ENCODE measurements around the gene GOLGA8S. TPM values are rescaled to one million over a fixed set of nuclear protein-coding genes. Genes with fewer than 3 reads are reported as not detected.
"Not testable (repeated sequence)": the region's sequence is repeated elsewhere in the genome, so short reads cannot be mapped to it uniquely, and the experiment has no call there.

Gene GOLGA8S
- total and polyA plus RNA-seq, 2 donors (not counting 1 experiment from before 2014, with no cell fraction given), result 0.04 TPM; not detected in 1

DNA sequence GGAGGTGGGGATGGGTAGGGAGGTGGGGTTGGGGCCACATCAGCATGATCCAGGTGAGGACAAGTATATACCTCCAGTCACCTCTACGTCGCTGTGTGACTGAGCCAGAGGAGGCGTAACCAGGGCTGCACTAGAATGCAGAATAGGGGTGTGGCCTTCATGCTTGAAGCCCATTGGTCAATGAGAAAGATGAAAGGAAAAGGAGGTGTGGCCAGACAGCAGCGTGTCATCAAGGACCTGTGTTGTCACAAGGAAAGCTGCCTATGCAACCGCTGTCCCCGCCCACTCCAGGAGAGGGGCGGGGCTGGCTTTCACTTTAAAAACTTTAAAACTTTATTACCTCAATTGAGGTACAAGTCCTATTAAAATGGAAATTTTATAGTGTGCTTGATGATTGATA, 20.5 kb upstream of the GOLGA8S start, which contains the start of gene GOLGA6L26:
Gene GOLGA6L26, minus strand, starts transcription at position 101 of the 400 bp plus-strand sequence. Its CDS starts 61 bp downstream, at position 40.
- H3K4me1 ChIP-seq (ENCODE audit: control insufficient read depth in 2 of 2, insufficient read depth in 2 of 2, low read length in 2 of 2); H3K4me2 ChIP-seq (replicated peaks; ENCODE audit: low read depth, low read length, poor library complexity, severe bottlenecking); DNase-seq; POLR2A ChIA-PET; H3K9ac ChIP-seq (ENCODE audit: low read length); H3K27ac Mint-ChIP-seq; H3K36me3 ChIP-seq (replicated peaks in 1 of 2; ENCODE audit: control extremely low read depth in 1 of 2, control insufficient read depth in 1 of 2, extremely low read depth in 1 of 2, insufficient read depth in 2 of 2, low read length in 1 of 2); CTCF ChIA-PET; intact Hi-C loops (cut with micrococcal nuclease); H3K27ac ChIP-seq (ENCODE audit: low read length in 2 of 2); ATAC-seq (ENCODE audit: low read depth); H3K4me1 Mint-ChIP-seq; H4K20me1 ChIP-seq (ENCODE audit: control insufficient read depth, insufficient read depth, low read length, poor library complexity, severe bottlenecking); H3K9me3 Mint-ChIP-seq (ENCODE audit: insufficient read depth); H3K79me2 ChIP-seq (ENCODE audit: control insufficient read depth, insufficient read depth, low read length); H3K4me3 Mint-ChIP-seq; H3K27me3 Mint-ChIP-seq; H3K27me3 ChIP-seq (replicated peaks in 1 of 4; ENCODE audit: control extremely low read depth in 1 of 4, control insufficient read depth in 3 of 4, insufficient read depth in 4 of 4, low read length in 3 of 4); H3K9me3 ChIP-seq (ENCODE audit: control extremely low read depth in 1 of 3, control insufficient read depth in 2 of 3, insufficient read depth in 1 of 3, low read length in 2 of 3); H2AFZ ChIP-seq (ENCODE audit: insufficient read depth, low read depth, low read length, poor library complexity, severe bottlenecking); H3K4me3 ChIP-seq (ENCODE audit: control extremely low read depth in 1 of 5, extremely low read depth in 1 of 5, insufficient read depth in 1 of 5, low read depth in 2 of 5, low read length in 4 of 5): not testable (repeated sequence)
- no CpG with 5 or more reads among the region's 7 CpGs for WGBS (ENCODE audit: insufficient coverage)

DNA sequence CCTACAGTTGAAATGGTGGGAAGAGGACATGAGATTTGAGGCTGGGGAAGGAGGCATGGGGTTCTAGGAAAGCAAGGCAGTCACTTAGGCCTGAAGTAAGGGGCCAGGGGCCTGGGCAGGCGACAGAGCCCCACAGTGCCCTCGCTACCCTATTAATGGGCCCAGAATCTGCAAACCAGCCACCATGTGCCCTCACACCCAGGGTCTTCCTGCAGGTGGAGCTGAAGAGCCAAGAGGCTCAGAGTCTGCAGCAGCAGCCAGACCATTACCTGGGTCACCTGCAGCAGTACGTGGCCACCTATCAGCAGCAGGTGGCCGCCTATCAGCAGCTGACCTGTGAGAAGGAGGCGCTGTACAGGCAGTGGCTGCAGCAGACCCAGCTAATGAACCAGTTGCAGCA, 8.1 kb downstream of the GOLGA8S start:
- H3K4me3 Mint-ChIP-seq; H3K27ac Mint-ChIP-seq; intact Hi-C loops (cut with micrococcal nuclease); H3K36me3 ChIP-seq (replicated peaks in 1 of 2; ENCODE audit: control extremely low read depth in 1 of 2, control insufficient read depth in 1 of 2, extremely low read depth in 1 of 2, insufficient read depth in 2 of 2, low read length in 1 of 2); H4K20me1 ChIP-seq (ENCODE audit: control insufficient read depth, insufficient read depth, low read length, poor library complexity, severe bottlenecking); CTCF ChIA-PET; H3K4me3 ChIP-seq (ENCODE audit: control extremely low read depth in 1 of 5, extremely low read depth in 1 of 5, insufficient read depth in 1 of 5, low read depth in 2 of 5, low read length in 4 of 5); DNase-seq; ATAC-seq (ENCODE audit: low read depth); H3K79me2 ChIP-seq (ENCODE audit: control insufficient read depth, insufficient read depth, low read length); H3K4me1 ChIP-seq (ENCODE audit: control insufficient read depth in 2 of 2, insufficient read depth in 2 of 2, low read length in 2 of 2); H3K27ac ChIP-seq (ENCODE audit: low read length in 2 of 2); H3K4me2 ChIP-seq (replicated peaks; ENCODE audit: low read depth, low read length, poor library complexity, severe bottlenecking); POLR2A ChIA-PET; H3K27me3 ChIP-seq (replicated peaks in 1 of 4; ENCODE audit: control extremely low read depth in 1 of 4, control insufficient read depth in 3 of 4, insufficient read depth in 4 of 4, low read length in 3 of 4); H3K9me3 ChIP-seq (ENCODE audit: control extremely low read depth in 1 of 3, control insufficient read depth in 2 of 3, insufficient read depth in 1 of 3, low read length in 2 of 3); H3K9me3 Mint-ChIP-seq (ENCODE audit: insufficient read depth); H3K27me3 Mint-ChIP-seq; H3K4me1 Mint-ChIP-seq; H2AFZ ChIP-seq (ENCODE audit: insufficient read depth, low read depth, low read length, poor library complexity, severe bottlenecking); H3K9ac ChIP-seq (ENCODE audit: low read length): not testable (repeated sequence)
- WGBS (ENCODE audit: insufficient coverage), result no CpG with 5 or more reads among the region's 5 CpGs

DNA sequence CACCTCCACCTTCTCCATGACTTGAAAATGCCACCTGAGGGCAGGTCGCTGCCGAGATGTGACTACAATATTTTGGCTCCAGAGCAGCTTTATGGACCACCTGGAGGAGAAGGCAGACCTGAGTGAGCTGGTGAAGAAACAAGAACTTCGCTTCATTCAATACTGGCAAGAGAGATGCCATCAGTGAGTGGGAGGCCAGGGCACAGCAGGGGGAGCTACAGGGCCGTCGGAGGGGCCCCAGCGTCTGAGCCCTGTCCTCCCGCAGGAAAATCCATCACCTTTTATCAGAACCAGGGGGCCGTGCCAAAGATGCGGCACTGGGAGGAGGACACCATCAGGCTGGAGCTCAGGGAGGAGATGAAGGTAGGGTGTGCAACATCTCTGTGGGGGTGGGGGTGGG, 9.7 kb downstream of the GOLGA8S start:
- ATAC-seq (ENCODE audit: low read depth); H3K4me3 Mint-ChIP-seq; H3K4me3 ChIP-seq (ENCODE audit: control extremely low read depth in 1 of 5, extremely low read depth in 1 of 5, insufficient read depth in 1 of 5, low read depth in 2 of 5, low read length in 4 of 5); H3K27ac Mint-ChIP-seq; H3K27ac ChIP-seq (ENCODE audit: low read length in 2 of 2); H3K4me2 ChIP-seq (replicated peaks; ENCODE audit: low read depth, low read length, poor library complexity, severe bottlenecking); DNase-seq; H3K79me2 ChIP-seq (ENCODE audit: control insufficient read depth, insufficient read depth, low read length); H3K4me1 ChIP-seq (ENCODE audit: control insufficient read depth in 2 of 2, insufficient read depth in 2 of 2, low read length in 2 of 2); H2AFZ ChIP-seq (ENCODE audit: insufficient read depth, low read depth, low read length, poor library complexity, severe bottlenecking); CTCF ChIA-PET; H3K27me3 ChIP-seq (replicated peaks in 1 of 4; ENCODE audit: control extremely low read depth in 1 of 4, control insufficient read depth in 3 of 4, insufficient read depth in 4 of 4, low read length in 3 of 4); POLR2A ChIA-PET; intact Hi-C loops (cut with micrococcal nuclease); H3K9me3 ChIP-seq (ENCODE audit: control extremely low read depth in 1 of 3, control insufficient read depth in 2 of 3, insufficient read depth in 1 of 3, low read length in 2 of 3); H3K27me3 Mint-ChIP-seq; H4K20me1 ChIP-seq (ENCODE audit: control insufficient read depth, insufficient read depth, low read length, poor library complexity, severe bottlenecking); H3K9ac ChIP-seq (ENCODE audit: low read length); H3K4me1 Mint-ChIP-seq; H3K36me3 ChIP-seq (replicated peaks in 1 of 2; ENCODE audit: control extremely low read depth in 1 of 2, control insufficient read depth in 1 of 2, extremely low read depth in 1 of 2, insufficient read depth in 2 of 2, low read length in 1 of 2); H3K9me3 Mint-ChIP-seq (ENCODE audit: insufficient read depth): not testable (repeated sequence)
- WGBS (ENCODE audit: insufficient coverage), result 80% methylated on average over 1 of the region's 9 CpGs

Measured in B cell (primary cell).